H1 (cell line): ENCODE measurements around the gene SMIM38. TPM values are rescaled to one million over a fixed set of nuclear protein-coding genes. Genes with fewer than 3 reads are reported as not detected.

Source experiments
- BACH1 ChIP-seq: IDR thresholded peaks from 2 replicates; pipeline ENCODE4 v1.6.1; 2012; ENCODE audit warnings: low read length, improper control_type of control experiment
- CBX5 ChIP-seq: fragments of 300-800, 300-1000 bp; sonication (generic); IDR thresholded peaks from 2 replicates; pipeline ENCODE4 v1.7.1; 2016; ENCODE audit warnings: antibody characterized with exemption, low read length, low read depth
- CBX8 ChIP-seq: fragments of 300-800, 300-1000 bp; sonication (generic); IDR thresholded peaks from 2 replicates; pipeline ENCODE4 v1.7.1; 2016; ENCODE audit warnings: low read depth, low read length, borderline replicate concordance
- CHD7 ChIP-seq: fragments of 300-600 bp; sonication (generic); IDR thresholded peaks from 2 replicates; pipeline ENCODE4 v1.7.1; 2012; ENCODE audit warnings: low read length, moderate library complexity, mild to moderate bottlenecking, inconsistent platforms; ENCODE audit not compliant: insufficient replicate concordance
- KDM4A ChIP-seq: IDR thresholded peaks from one replicate; pipeline ENCODE4 v1.7.1; 2012; ENCODE audit warnings: low read depth, mild to moderate bottlenecking, moderate library complexity, low read length, inconsistent platforms; ENCODE audit not compliant: severe bottlenecking
- POLR2AphosphoS5 ChIP-seq: IDR thresholded peaks from 2 replicates; pipeline ENCODE4 v1.6.1; 2011; ENCODE audit warnings: low read depth, low read length
- POU5F1 ChIP-seq: IDR thresholded peaks from 2 replicates; pipeline ENCODE4 v1.6.1; 2011; ENCODE audit warnings: low read depth, mild to moderate bottlenecking, low read length, moderate library complexity
- RBBP5 ChIP-seq: IDR thresholded peaks from 2 replicates; pipeline ENCODE4 v1.7.1; 2012; ENCODE audit warnings: low read depth, mild to moderate bottlenecking, inconsistent platforms, low read length, moderate library complexity, borderline replicate concordance
- RFX5 ChIP-seq: IDR thresholded peaks from 2 replicates; pipeline ENCODE4 v1.6.1; 2011; ENCODE audit warnings: low read depth, low read length, improper control_type of control experiment, borderline replicate concordance
- SRF ChIP-seq: IDR thresholded peaks from 2 replicates; pipeline ENCODE4 v1.6.1; 2011; ENCODE audit warnings: mild to moderate bottlenecking, low read depth, low read length, moderate library complexity
- polyA plus RNA-seq, 7 experiments: library from polyadenylated mRNA; depleted of rRNA in 3 of 7; stranded (reverse) in 5 of 7; unstranded in 2 of 7; fragments of >200 nt in 5 of 7; fragments of 200-250 nt in 2 of 7; gene quantifications; 1 replicate in 5 of 7; 2 replicates in 1 of 7; 4 replicates in 1 of 7; pipeline versions ENCODE4 v1.2.1 to v1.2.3, GENCODE V29; 2011 to 2013; ENCODE audit warnings: missing spikeins in 2 of 7, mixed read lengths in 2 of 7
- total RNA-seq: library from RNA; stranded (reverse); fragmentation: NEBNext Ultra II Directional; extraction: Animal tissue kit (Norgen Biotek cat#: 25700); gene quantifications from 2 replicates; pipeline ENCODE4 v1.2.1, GENCODE V29; 2021

The SMIM38 gene
- total and polyA plus RNA-seq, 2 of the 8 experiments (the other 6 are each of a cell fraction or from before 2014, with no cell fraction given), result 0.17 to 0.20 TPM

DNA sequence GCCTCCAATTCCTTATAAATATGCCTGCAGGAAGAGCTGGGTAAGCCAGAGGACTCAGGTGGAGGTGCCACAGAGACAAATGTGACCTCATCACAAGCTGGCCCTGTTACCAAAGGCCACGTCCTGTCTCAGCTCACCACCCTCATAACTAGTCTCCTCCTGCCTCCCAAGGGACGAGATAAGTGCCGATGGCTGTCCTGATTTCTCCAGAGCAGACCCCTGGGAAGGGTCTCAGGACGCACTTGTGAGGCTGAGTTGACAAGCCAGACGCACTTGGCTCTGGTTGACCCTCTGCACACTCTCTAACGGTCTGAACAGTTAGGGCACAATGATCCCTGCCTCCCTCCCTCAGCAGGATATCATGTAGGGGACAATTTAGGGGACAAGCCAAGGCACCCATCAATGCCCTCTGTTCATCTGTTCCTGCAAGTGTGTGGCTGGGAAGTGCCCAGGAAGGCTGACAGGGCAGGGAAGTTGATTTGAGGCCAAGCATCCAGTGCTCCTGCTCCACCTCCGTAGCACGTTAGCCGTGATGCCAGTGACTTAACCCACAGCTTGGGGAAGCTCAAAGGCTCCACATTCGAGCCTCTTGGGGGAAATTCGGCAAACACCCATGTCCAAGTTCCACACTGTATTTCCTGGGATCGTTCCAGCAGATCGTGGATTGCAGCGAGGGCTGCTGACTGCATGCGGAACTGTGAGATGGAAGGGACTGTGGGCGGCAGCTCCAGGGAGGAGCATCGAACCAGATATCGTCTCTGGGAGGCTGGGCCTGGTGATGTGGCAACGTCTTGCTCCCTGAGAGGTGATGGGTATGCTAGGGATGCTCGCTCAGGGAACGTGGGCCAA lies 2.8 kb downstream of the SMIM38 start (continued):
- TF ChIP-seq CHD7 (no peak), POU5F1 (no peak), KDM4A (no peak), RBBP5 (no peak), SRF (no peak), BACH1 (no peak), RFX5 (no peak), POLR2AphosphoS5 (no peak), CBX5 (no peak), CBX8 (no peak)
